ENCODE data around the gene SUPT6H.
"Not testable (repeated sequence)": the region's sequence is repeated elsewhere in the genome, so short reads cannot be mapped to it uniquely, and the experiment has no call there.

Gene SUPT6H

GRCh38 chr17:28733346-28733745, 71.3 kb downstream of the SUPT6H start:
- DNase-seq (ENCODE audit: low read depth) = no peak
- no peak for TF ChIP-seq CTCF (conservative IDR thresholded peaks at IDR 0.05; ENCODE audit: control insufficient read depth, insufficient read depth, low read depth, low read length)

GRCh38 chr17:28734712-28735241, 72.8 kb downstream of the SUPT6H start:
- no peak overlapping the region for H3K4me3 ChIP-seq (ENCODE audit: control insufficient read depth, low read depth, low read length)
- TF ChIP-seq CTCF (conservative IDR thresholded peaks at IDR 0.05; ENCODE audit: control insufficient read depth, insufficient read depth, low read depth, low read length) = no peak
- DNase-seq (ENCODE audit: low read depth) = no peak

More at GRCh38 chr17:28733346-28733745, 71.3 kb downstream of the SUPT6H start:
- no peak overlapping the region for H3K4me3 ChIP-seq (ENCODE audit: control insufficient read depth, low read depth, low read length)

DNA sequence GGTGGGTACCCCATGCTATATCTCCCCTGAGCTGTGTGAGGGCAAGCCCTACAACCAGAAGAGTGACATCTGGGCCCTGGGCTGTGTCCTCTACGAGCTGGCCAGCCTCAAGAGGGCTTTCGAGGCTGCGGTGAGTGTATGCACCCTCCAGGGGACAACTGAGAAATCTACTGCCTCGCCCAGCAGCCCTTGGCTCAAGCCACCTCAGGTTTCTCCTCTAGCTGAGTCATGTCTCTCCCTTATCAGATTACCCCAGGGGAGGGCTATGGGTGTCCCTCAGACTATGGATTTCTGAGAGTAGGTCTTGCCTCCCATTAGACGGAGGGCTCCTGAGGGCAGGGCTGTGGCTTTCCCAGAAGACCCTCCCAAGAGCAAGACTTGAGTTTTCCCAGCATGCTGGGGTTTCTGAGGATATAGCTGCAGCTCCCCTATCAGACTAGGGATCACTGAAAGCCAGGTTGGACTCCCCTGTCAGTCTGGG, 73.3 kb downstream of the SUPT6H start:
- TF ChIP-seq CTCF (conservative IDR thresholded peaks at IDR 0.05; ENCODE audit: control insufficient read depth, insufficient read depth, low read depth, low read length) = no peak
- H3K4me3 ChIP-seq (ENCODE audit: control insufficient read depth, low read depth, low read length) = no peak overlapping the region
- DNase-seq (ENCODE audit: low read depth) = no peak

GRCh38 chr17:28735913-28736769, 74.1 kb downstream of the SUPT6H start:
- not testable (repeated sequence) for DNase-seq (ENCODE audit: low read depth); H3K4me3 ChIP-seq (ENCODE audit: control insufficient read depth, low read depth, low read length)

- no peak for DNase-seq (ENCODE audit: low read depth)
- H3K4me3 ChIP-seq (ENCODE audit: control insufficient read depth, low read depth, low read length) = no peak overlapping the region
- TF ChIP-seq CTCF (conservative IDR thresholded peaks at IDR 0.05; ENCODE audit: control insufficient read depth, insufficient read depth, low read depth, low read length) = no peak
Observed at GRCh38 chr17:28737316-28737715, 75.3 kb downstream of the SUPT6H start.

GRCh38 chr17:28737770-28738679, 76.0 kb downstream of the SUPT6H start:
- DNase-seq (ENCODE audit: low read depth) = no peak
- no peak overlapping the region for H3K4me3 ChIP-seq (ENCODE audit: control insufficient read depth, low read depth, low read length)
- no peak for TF ChIP-seq CTCF (conservative IDR thresholded peaks at IDR 0.05; ENCODE audit: control insufficient read depth, insufficient read depth, low read depth, low read length)

Measured in fibroblast of mammary gland (primary cell).